OCI-M2 (cell line): Measurements from ENCODE around the gene DIP2A.
"Not testable (repeated sequence)": the region's sequence is repeated elsewhere in the genome, so short reads cannot be mapped to it uniquely, and the experiment has no call there.

Experiments used
- DNase-seq: peaks from one replicate; lab custom pipeline; 2025; ENCODE audit not compliant: unreplicated experiment; lab: John Stamatoyannopoulos, UW

DIP2A gene

GRCh38 chr21:46425571-46425970 lies 33.1 kb upstream of the DIP2A start:
- no peak for DNase-seq

- DNase-seq = no peak
These were observed 32.2 kb upstream of the DIP2A start for GRCh38 chr21:46426313-46427046.

- DNase-seq = no peak
These were observed 31.2 kb upstream of the DIP2A start for GRCh38 chr21:46427516-46427915.

DNA sequence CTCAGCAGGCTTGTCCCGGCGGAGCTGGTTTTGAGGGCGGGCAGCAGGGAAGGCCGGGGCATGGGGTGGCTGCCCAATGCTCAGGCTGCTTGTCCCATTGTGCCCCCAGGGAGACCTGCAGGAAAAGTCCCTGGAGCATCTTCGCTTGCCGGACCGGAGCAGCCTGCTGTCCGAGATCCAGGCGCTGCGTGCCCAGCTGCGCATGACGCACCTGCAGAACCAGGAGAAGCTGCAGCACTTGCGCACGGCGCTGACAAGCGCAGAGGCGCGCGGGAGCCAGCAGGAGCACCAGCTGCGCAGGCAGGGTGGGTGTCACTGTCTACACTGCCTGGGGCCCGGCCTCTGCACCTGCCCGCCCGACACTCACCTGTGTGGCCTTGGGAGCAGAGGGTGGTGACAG lies 30.4 kb upstream of the DIP2A start:
- DNase-seq = no peak

DNA sequence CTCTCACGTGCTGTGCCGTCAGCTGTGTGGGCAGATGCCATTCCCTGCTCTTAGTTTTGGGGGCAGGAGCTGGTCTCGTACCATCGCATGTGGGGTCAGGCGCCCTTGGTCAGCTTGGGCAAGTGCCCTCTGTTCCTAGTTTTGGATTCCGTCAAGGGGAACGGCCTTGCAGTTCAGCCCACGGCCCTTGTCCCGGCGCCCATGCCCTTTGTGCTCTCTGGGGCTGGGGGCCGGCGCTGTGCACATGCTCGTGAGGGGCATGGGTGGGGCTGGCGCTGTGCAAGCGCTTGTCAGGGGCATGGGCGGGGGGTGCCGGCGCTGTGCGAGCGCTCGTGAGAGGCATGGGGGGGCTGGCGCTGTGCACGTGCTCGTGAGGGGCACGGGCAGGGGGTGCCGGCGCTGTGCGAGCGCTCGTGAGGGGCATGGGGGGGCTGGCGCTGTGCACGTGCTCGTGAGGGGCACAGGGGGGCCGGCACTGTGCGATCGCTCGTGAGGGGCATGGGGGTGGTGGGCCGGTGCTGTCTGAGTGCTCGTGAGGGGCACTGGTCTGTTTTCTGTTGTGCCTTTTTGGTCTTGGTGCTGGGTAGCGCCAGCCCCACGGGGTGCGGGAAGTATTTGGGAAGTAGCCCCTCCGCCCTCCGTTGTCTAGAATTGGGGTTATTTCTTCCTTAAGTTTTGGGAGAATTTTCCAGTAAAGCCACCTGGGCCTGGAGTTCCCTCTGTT lies 29.5 kb upstream of the DIP2A start:
- no peak for DNase-seq

DNA sequence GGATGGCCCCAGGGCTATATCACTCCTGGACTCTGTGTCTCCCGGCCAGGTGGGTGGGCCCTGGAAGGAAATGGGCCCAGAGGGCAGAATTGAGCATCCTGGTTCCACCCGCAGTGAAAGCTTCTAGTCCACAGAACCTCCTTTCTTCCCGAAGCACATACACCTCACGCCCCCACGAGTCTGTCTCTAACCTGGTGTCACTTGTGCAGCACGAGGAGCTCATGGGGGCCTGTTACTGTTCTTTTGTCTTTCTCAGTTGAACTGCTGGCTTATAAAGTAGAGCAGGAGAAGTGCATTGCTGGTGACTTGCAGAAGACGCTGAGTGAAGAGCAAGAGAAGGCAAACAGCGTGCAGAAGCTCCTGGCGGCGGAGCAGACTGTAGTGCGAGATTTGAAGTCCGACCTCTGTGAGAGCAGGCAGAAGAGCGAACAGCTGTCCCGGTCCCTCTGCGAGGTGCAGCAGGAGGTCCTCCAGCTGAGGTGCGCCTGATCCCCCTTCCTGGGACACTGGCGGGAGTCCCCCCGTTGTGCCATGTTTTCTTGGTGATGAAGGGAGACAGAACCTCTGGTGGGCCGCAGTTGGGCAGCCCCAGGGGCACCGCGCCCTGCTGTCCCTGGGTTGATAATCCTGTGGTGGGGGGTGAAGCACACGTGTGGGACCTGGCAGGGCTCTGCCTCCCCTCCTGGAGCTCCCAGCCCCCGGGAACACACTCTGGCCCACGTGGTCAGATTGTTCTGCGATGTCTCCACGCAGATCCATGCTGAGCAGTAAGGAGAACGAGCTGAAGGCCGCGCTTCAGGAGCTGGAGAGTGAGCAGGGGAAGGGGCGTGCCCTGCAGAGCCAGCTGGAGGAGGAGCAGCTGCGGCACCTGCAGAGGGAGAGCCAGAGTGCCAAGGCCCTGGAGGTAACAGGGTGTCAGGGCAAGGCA lies 28.7 kb upstream of the DIP2A start:
- DNase-seq = no peak

- DNase-seq = no peak
These were observed 27.2 kb upstream of the DIP2A start for GRCh38 chr21:46431448-46431847.

DNA sequence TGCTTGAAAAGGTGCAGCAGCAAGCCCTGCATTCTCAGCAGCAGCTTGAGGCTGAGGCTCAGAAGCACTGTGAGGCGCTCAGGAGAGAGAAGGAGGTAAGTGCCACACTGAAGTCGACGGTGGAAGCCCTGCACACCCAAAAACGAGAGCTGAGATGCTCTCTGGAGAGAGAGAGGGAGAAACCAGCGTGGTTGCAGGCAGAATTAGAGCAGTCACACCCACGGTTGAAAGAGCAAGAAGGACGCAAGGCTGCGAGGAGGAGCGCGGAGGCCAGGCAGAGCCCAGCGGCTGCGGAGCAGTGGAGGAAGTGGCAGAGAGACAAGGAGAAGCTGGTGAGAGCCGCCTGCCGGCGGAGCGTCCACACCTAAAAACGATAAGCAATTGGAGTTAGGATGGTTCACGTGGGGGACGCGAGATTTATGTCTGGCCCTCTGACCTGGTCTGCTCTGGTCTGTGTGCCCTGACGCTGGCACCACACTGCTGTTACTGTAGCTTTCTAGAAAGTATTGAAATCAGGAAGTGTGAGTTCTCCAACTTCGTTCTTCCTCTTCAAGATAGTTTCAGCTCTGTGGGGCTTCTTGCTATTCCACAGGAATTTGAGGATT lies 26.7 kb upstream of the DIP2A start:
- DNase-seq = no peak

- not testable (repeated sequence) for DNase-seq
These were observed 25.6 kb upstream of the DIP2A start for GRCh38 chr21:46433116-46433515.

DNA sequence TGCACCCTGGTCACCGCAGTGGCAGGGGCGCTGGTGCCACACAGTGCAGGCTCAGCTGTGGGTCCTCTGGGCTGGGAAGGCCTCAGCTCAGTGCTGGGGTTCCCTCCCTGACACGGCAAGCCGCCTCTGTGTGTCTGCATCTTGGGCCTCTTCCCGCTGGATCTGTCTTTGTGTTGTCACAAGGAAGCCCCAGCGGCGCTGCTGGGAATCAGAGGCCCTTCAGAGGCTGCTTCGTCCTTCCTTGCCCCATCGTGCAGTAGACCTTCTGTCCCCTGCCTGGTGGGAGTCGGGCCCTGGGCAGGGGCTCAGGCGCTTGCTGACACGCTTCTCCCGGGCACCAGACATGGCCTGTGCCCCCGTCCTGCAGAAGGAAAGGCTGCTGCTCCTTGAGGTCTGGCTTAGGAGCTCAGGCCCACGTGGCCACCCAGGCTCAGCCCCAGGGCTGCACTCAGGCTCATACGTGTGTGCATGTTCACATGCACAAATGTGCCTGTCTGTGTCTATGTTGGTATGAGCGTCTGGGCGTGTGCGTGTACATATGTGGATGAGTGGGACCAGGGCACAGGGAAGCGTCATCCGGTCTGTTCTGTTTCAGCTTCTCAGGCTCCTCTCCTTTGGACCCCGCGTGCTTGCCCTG lies 24.3 kb upstream of the DIP2A start:
- no peak for DNase-seq

GRCh38 chr21:46435786-46436227 lies 22.9 kb upstream of the DIP2A start:
- DNase-seq = no peak

DNA sequence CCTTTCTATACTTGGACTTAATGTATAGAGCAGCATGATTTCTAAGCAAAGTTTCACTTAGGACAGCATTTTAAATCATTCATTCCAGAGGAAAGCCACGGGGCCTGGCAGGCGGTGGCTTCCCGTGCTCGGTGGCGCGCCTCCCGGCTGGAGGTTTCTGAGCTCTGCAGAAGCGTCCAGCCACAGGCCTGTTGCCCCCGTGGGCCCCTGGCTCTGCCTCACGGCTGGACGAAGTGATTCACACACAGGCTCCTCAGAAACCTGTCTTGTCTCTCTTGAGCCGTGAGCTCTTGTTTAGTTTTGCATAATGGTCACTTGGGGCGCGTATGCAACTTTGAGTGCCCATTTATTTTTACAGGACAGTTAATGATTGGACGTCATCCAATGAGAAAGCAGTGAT lies 22.1 kb upstream of the DIP2A start:
- no peak for DNase-seq

DNA sequence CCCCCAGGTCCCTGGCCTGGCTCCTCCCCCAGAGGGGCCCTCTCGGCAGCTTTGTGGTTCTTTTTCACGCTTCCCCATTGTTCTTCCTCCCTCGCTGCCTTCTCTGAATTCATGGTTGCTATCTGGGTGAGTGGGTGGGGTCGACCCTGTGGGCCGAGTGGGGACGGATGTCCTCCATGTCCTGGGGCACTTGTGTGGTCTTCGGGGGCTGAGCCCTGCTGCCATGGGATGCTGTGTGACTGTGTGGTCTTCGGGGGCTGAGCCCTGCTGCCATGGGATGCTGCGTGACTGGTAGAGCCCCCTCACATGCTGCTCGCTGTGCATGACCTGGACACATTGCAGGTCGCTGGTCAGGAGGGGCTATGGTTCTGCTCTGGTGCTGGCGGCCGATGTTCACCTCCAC lies 21.6 kb upstream of the DIP2A start:
- no peak for DNase-seq

DNA sequence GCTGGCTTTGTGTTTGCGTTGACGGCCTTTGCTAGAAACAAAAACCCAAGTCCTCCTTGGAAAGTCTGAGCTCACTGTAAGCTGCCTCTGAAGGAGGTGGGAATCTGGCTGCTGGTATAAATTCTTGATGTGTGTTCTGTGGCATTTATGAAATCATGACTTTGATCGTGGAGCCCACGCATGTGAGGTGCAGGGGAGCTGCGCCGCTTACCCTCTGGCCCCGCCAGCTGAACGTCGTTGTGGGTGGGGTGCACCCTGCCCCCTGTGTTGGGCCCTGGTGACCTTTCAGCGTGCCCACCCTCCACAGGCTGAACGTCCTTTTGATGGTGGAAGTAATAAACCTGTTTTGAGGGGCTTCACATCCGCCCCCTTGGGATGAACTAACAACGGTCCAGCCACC lies 21.2 kb upstream of the DIP2A start:
- no peak for DNase-seq

DNA sequence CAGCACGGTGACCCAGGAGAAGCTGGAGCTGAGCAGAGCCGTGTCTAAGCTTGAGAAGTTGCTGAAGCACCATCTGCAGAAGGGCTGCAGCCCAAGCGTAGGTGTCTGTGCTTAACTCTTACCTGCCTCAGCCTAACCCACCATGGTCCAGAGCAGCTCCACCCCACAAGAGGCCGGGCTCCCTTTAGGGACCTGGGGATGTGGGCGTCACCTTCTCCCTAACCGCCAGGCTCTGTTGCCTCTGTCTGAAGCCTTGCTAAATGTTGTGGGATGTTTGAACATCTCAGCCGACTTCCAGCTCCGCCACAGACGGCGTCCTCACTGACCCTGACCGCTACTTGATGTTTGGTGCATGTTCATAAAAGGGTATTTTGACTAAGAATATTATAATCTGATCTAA lies 20.4 kb upstream of the DIP2A start:
- no peak for DNase-seq

DNA sequence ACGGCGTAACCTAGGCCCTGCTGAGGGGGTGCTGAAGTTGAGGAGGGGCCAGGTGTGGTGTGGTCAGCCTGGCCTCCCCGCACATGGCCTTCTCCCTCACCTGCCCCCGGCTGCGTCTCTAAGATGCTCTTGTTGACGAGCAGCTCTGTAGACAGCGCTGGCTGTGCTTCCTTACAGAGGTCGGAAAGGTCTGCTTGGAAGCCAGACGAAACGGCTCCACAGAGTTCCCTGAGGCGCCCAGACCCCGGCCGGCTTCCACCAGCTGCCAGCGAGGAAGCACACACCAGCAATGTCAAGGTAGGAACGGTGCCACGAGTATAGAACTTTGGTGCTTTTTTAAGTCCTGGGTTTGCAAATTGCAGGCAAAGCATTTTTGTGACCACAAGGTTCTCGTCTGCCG lies 18.8 kb upstream of the DIP2A start:
- no peak for DNase-seq

- no peak for DNase-seq
These were observed 17.4 kb upstream of the DIP2A start for GRCh38 chr21:46441331-46441730.

GRCh38 chr21:46441961-46442498 lies 16.7 kb upstream of the DIP2A start:
- no peak for DNase-seq

DNA sequence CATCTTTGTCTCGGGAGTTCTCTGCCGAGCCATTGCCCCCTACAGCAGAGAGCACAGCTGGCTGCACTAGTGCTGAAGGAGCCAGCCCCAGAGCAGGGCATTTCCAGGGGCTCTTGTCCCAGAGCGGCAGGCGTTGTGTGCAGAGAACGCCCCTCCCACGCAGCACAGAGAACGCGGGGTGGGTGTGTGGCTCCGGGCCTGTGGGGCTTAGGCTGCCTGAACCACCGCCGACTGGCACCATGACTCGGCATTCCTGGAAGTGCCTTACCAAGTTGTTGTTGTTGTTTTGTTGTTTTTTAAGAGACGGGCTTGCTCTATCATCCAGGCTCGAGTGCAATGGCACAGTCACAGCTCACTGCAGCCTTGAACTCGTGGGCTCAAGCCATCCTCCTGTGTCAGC lies 15.8 kb upstream of the DIP2A start:
- DNase-seq = no peak

GRCh38 chr21:46443910-46444309 lies 14.8 kb upstream of the DIP2A start:
- DNase-seq = no peak
